Articular chondrocyte of knee joint (primary cell): ENCODE measurements around the gene ZNF284. TPM values are rescaled to one million over a fixed set of nuclear protein-coding genes. Genes with fewer than 3 reads are reported as not detected.

Experiments
- small RNA-seq: library from RNA; depleted of rRNA; stranded (forward); fragments of <200 nt; gene quantifications from one replicate; pipeline ENCODE3, GENCODE V24; 2012
- total RNA-seq: library from RNA; depleted of rRNA; stranded (reverse); fragments of >200 nt; gene quantifications from 2 replicates; pipeline ENCODE4 v1.2.3, GENCODE V29; 2012

Gene ZNF284
- 4.6 and 5.6 TPM in 2 replicates for total RNA-seq

DNA sequence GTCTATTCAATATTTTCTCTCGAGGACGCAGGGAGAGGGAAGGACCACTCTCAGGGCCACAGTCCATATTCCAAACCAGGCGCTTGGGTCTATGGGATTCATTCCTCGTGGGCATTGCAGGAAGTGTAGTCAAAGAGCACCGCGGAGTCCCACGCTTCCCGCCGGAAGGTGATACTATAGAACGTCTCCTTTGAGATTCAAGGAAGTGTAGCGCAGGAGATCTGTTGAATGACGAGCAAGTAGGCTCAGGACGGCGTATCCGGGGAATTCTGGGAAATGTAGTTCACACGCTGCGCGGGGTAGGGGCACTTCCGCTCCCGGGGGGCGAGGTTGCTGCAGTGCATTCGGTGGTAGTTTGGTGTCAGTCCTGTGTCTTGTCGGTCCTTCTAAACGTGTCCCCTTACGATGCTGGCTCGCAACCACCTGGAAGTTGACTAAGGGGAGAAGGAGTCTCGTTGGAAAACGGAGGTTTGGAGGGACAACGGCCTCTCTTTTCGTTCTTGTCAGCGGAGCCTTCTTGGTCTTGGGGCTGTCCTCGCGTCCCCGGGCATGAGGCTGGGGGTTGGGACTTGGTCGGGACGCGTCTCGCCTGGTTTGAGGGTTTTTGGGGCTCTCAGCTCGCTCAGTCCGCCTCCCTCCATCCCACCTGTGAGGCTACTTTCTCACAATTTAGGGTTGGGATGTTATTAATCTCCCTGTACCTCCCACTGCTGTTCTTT, at the start of gene ZNF284:
TSS of gene ZNF284 (plus strand) at position 336 of the 719 bp plus-strand sequence. CDS start 4,231 bp downstream, outside the sequence.

DNA sequence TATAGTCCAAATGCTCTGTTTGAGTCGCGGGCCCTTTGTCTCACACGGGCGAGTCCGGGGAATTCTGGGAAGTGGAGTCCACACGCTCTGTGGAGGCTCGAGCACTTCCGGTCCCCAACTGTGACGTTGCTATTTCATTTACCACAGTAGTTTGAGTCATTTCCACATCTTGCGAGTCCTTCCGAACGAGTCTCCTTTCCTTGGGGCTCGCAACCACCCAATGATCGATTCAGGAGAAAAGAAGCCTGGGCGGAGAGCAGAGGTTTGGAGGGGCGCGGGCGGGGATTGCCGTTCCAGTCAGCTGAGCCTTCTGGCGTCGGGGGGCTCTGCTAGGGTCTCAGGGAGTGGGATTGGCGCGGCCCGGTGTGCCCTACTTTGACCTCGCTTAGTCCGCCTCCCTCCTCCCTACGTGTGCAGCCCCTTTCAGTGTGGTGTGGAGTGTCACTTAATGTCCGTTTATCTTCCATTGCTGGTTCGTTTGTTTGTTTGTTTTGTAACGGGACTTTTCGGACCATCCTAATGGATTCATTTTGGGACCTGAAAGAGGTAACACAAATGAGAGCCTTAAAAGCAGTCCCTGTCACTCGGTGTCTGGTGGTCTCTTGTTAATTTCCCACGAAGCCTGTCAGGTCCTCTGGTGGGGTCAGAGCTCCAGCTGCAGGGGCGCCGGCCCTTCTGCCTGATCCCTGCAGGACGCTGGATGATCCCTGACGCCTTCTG, 46.6 kb upstream of the ZNF284 start, which contains the start of gene ZNF222:
TSS of gene ZNF222 (plus strand) at position 163 of the 720 bp plus-strand sequence. CDS start at position 221, 58 bp downstream.

DNA sequence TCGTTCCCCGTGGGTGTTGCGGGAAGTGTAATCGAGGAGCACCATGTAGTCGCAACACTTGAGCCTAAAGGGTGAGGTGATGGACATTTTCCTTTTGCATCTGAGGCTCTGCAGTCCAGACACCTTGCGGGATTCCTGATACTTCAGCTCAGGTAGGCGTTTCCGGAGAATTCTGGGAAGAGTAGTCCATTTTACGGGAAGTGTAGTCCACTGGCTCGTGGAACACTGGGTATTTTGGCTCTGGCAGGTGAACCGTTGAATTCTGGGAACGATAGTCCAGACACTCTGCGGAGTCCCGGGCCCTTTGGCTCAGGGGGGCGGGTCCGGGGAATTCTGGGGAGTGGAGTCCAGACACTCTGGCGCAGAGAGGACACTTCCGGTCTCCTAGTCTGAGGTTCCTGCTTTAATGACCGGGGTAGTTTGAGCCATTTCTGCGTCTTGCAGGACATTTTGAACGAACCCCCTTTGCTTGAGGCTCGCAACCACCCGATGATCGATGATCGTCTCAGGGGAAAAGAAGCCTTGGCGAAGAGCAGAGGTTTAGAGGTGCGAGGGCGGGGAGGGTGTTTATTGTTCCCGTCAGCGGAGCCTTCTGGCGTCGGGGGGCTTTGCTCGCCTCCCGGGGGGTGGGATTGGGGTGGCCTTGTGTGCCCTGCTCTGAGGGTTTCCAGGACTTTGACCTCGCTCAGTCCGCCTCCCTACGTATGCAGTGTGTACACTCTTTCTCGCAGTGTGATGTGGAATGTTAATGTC, 20.1 kb upstream of the ZNF284 start, which contains the start of gene ZNF223:
TSS of gene ZNF223 (plus strand) at position 387 of the 753 bp plus-strand sequence. CDS start 3,141 bp downstream, outside the sequence.

DNA sequence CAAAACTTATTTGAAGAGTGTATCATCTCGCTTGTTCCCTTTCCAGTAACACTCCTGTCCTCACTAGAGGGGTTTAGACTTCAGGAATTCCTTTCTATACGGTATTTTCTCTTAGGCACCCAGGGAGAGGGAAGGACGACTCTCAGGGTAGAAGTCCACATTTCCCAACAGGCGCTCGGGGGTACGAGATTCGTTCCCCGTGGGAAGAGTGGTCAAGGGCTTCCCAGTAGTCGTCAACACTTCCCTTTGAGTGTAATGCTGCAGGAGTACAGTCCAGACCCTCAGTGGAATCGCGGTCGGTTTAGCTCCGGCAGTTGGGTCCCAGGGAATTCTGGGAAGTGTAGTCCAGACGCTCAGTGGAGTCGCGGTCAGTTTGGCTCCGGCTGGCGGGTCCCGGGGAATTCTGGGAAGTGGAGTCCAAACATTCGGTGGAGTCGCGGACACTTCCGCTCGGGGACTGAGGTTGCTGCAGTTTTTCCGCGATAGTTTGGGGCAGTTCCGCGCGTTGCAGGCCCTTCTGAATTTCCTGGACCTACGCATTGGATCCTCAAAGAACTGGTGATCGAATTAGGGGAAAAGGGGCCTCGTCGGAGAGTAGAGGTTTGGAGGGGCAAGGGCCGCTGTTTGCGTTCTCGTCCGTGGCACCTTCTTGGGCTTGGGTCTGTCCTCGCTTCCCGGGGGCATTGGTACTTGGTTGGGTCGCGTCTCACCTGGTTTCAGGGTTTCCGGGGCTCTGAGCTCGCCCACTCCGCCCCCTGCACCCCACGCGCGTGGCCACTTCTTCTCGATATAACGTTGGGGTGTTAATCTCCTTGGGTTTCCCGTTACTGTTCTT, 22.2 kb downstream of the ZNF284 start, which contains the start of gene ZNF224:
TSS of gene ZNF224 (plus strand) at position 431 of the 835 bp plus-strand sequence. CDS start 3,513 bp downstream, outside the sequence.

DNA sequence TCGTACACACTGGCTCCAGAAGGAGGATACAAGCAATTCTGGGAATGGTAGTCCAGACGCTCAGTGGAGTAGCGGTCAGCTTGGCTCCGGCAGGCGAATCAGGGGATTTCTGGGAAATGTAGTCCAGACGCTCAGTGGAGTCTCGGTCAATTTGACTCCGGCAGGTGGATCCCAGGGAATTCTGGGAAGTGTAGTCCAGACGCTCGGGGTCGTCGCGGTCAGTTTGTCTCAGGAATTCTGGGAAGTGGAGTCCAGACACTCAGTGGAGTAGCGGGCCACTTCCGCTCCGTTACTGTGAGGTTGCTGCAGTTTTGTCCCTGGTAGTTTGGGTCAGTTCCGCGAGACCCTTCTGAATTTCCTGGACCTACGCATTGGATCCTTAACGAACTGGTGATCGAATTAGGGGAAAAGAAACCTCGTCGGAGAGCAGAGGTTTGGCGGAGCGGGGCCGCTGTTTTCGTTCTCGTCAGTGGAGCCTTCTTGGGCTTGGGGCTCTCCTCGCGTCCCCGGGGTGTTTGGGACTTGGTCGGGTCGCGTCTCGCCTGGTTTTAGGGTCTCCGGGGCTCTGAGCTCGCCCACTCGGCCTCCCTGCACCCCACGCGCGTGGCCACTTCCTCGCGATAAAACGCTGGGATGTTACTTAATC, 41.3 kb downstream of the ZNF284 start, which contains the start of gene ZNF225:
TSS of gene ZNF225 (plus strand) at position 262 of the 646 bp plus-strand sequence. CDS start 2,429 bp downstream, outside the sequence.

Small RNA genes lying within 50 kb of the gene (small RNA-seq; reads per million reads assigned to genes)
- gene RNU6-902P: not detected

Other genes with a start within 250 kb of the ZNF284 start
- 19.1 and 20.4 TPM in 2 replicates for gene ZNF283, start 244.8 kb upstream of the ZNF284 start, total RNA-seq
- 1.3 and 5.9 TPM in 2 replicates for gene ZNF404, start 188.2 kb upstream of the ZNF284 start, total RNA-seq
- gene ZNF45, start 136.9 kb upstream of the ZNF284 start, total RNA-seq: 13.9 and 22.3 TPM in 2 replicates
- gene ZNF221, start 120.9 kb upstream of the ZNF284 start, total RNA-seq: 10.5 and 15.5 TPM in 2 replicates
- 9.9 and 11.7 TPM in 2 replicates for gene ZNF155, start 88.0 kb upstream of the ZNF284 start, total RNA-seq
- gene ZNF230, start 69.2 kb upstream of the ZNF284 start, total RNA-seq: 4.8 and 5.2 TPM in 2 replicates
- gene ZNF222, start 46.8 kb upstream of the ZNF284 start, total RNA-seq: 7.2 and 11.3 TPM in 2 replicates
- gene ZNF223, start 20.1 kb upstream of the ZNF284 start, total RNA-seq: 6.4 and 7.1 TPM in 2 replicates
- gene ZNF224, start 22.2 kb downstream of the ZNF284 start, total RNA-seq: 35.7 and 37.9 TPM in 2 replicates
- 7.1 and 10.3 TPM in 2 replicates for gene ZNF225, start 41.2 kb downstream of the ZNF284 start, total RNA-seq
- gene ZNF234, start 69.4 kb downstream of the ZNF284 start, total RNA-seq: 16.4 and 16.5 TPM in 2 replicates
- 26.7 and 27.1 TPM in 2 replicates for gene ZNF226, start 92.9 kb downstream of the ZNF284 start, total RNA-seq
- 21.8 and 25.3 TPM in 2 replicates for gene ZNF227, start 140.4 kb downstream of the ZNF284 start, total RNA-seq
- 0.91 and 1.3 TPM in 2 replicates for gene ZNF233, start 187.7 kb downstream of the ZNF284 start, total RNA-seq
- gene ZNF235, start 232.9 kb downstream of the ZNF284 start, total RNA-seq: 3.0 and 5.1 TPM in 2 replicates